Ascending aorta (tissue), 2 donors: ENCODE data around the gene PACS2. TPM values are rescaled to one million over a fixed set of nuclear protein-coding genes. Genes with fewer than 3 reads are reported as not detected.
A peak's percentile ranks its signal among the peaks of the same experiment; 100 is the strongest.

Experiments
- DNase-seq, 2 donors: peaks; one replicate each; pipeline ENCODE4 v3.0.0-alpha.2; 2019; ENCODE audit warnings: low spot score in 2 of 2
- H3K27ac ChIP-seq, 2 donors: fragments of 200-600 bp; sonication (generic); one replicate each; pipeline ENCODE4 v1.5.1; 2016 to 2017; ENCODE audit warnings: mild to moderate bottlenecking in 1 of 2
- H3K27me3 ChIP-seq: fragments of 200-600 bp; sonication (generic); one replicate; pipeline ENCODE4 v1.5.1; 2017
- H3K36me3 ChIP-seq, 2 donors: fragments of 200-600 bp; sonication (generic); one replicate each; pipeline ENCODE4 v1.5.1; 2016
- H3K4me1 ChIP-seq, 2 donors: fragments of 200-600 bp; sonication (generic); one replicate each; pipeline ENCODE4 v1.5.1; 2016 to 2017; ENCODE audit warnings: mild to moderate bottlenecking in 1 of 2
- H3K4me3 ChIP-seq, 2 donors: fragments of 200-600 bp; sonication (generic); one replicate each; pipeline ENCODE4 v1.5.1; 2016 to 2017; ENCODE audit warnings: mild to moderate bottlenecking in 1 of 2
- H3K9me3 ChIP-seq, 2 donors: fragments of 200-600 bp; sonication (generic); one replicate each; pipeline ENCODE4 v1.5.1; 2016
- intact Hi-C: fragments of 100-400 bp; cut with DNase I; formaldehyde crosslinking; loops from one replicate; pipeline ENCODE4 v1.15.1; 2023
- total RNA-seq: library from RNA; depleted of rRNA; stranded (reverse); fragments of >200 nt; gene quantifications from one replicate; pipeline ENCODE4 v1.1.0, GENCODE V29; 2016
- TF ChIP-seq, protein P1 (sequence below), 3 experiments: fragments of 200-600 bp in 2 of 3; fragments of 450-650 bp in 1 of 3; sonication (generic) in 2 of 3; IDR thresholded peaks; one replicate each; pipeline ENCODE4 v1.5.1; 2016 to 2019; ENCODE audit warnings: antibody characterized with exemption in 3 of 3, mild to moderate bottlenecking in 1 of 3, moderate library complexity in 1 of 3

PACS2 gene
- total RNA-seq, 1 donor from 2014 or later, result 153 TPM

DNA sequence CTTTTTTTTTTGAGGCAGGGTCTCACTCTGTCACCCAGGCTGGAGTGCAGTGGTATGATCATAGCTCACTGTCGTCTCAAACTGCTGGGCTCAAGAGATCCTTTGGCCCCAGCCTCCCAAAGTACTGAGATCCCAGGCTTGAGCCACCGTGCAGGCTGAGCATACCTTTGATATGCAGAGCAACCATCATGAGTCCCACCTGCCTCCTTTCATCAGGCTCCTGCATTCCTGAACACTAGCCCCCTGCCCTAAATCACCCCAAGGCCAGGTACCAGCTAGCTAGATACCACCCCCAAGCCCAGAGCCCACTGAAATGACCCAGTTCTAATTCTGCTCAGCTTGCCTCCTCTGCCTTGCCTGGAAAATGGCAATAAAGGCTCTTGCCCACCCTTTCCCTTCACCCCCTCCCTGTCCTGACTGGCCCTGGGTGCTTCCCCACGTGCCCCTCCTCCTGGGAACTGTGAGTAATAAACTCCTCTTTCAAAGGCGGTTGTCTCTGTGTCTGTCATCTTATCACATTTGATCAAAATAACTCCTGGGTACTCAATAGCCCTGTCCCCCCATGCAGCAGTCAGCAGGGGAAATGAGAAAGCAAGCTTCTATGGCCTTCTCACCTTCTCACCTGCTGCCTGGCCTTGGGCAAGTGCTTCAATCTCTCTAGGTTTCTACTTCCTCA lies 7.4 kb upstream of the PACS2 start:
- Histone ChIP-seq H3K4me3 (no peak overlapping the region), H3K9me3 (no peaks in the 10 kb centered on the region), H3K4me1 (no peaks in the 10 kb centered on the region), H3K27me3 (no peaks in the 10 kb centered on the region), H3K27ac (no peak overlapping the region), H3K36me3 (no peaks in the 10 kb centered on the region)
- intact Hi-C loops, result loop anchor here (10.0 kb wide), 1 partner anchor 1462 kb away; the partner anchor contains the start of gene PPP1R13B
- DNase-seq, result no peak
- TF ChIP-seq, protein P1, sequence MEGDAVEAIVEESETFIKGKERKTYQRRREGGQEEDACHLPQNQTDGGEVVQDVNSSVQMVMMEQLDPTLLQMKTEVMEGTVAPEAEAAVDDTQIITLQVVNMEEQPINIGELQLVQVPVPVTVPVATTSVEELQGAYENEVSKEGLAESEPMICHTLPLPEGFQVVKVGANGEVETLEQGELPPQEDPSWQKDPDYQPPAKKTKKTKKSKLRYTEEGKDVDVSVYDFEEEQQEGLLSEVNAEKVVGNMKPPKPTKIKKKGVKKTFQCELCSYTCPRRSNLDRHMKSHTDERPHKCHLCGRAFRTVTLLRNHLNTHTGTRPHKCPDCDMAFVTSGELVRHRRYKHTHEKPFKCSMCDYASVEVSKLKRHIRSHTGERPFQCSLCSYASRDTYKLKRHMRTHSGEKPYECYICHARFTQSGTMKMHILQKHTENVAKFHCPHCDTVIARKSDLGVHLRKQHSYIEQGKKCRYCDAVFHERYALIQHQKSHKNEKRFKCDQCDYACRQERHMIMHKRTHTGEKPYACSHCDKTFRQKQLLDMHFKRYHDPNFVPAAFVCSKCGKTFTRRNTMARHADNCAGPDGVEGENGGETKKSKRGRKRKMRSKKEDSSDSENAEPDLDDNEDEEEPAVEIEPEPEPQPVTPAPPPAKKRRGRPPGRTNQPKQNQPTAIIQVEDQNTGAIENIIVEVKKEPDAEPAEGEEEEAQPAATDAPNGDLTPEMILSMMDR (IDR thresholded peaks at IDR 0.05), result no peak

DNA sequence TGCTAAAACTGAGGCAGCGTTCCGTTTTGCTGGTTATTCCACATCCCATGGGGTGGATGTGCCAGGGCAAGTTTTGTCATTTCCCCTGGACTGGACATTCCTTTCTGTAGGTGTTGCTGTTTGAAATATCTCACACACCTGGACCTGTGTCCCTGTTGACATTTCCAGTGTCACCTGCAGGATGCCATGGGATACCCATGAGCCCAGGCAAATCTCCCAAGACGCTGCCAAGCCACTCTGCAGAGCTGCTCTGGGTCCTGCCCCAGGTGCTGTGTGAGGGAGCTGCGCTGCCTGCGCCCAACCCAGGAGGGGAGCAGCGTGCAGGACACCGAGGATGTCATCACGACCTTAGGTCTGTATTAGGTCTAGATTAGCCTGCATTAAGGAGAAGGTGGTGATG lies 5.2 kb upstream of the PACS2 start:
- H3K27ac ChIP-seq, result no peak overlapping the region
- no peak overlapping the region for H3K4me3 ChIP-seq
- no peaks in the 10 kb centered on the region for H3K36me3 ChIP-seq
- H3K4me1 ChIP-seq, result peaks cover 0 to 2% of the 10 kb centered on the region in 2 donors
- intact Hi-C loops, result loop anchor here (10.0 kb wide), 1 partner anchor 1465 kb away; the partner anchor contains the start of gene PPP1R13B
- no peaks in the 10 kb centered on the region for H3K9me3 ChIP-seq
- H3K27me3 ChIP-seq, result no peaks in the 10 kb centered on the region
- DNase-seq, result no peak
- TF ChIP-seq, protein P1 (IDR thresholded peaks at IDR 0.05), result no peak

DNA sequence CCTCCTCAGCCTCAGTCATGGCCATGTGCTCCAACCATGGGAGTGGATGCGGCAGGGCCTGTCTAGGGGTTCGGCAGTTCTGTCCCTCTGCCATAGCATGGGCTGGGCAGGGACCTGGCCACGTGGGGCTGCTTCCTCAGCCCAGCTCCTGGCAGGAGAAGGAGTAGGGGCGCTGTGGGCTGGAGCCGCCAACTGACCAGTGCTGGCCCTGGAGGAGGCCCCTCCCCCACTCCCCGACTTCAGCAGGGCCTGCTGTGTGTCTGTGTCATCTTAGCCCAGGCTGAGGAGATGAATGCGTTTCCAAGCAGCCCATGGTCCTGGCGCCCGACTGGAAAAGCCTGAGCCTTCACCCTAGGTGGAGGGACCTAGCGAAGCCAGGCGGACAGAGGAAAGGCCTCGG lies 2.7 kb upstream of the PACS2 start:
- H3K4me1 ChIP-seq, result peaks cover 4 to 11% of the 10 kb centered on the region in 2 donors
- no peaks in the 10 kb centered on the region for H3K36me3 ChIP-seq
- TF ChIP-seq, protein P1 (IDR thresholded peaks at IDR 0.05), result no peak
- H3K9me3 ChIP-seq, result no peaks in the 10 kb centered on the region
- H3K27ac ChIP-seq, result no peak overlapping the region
- H3K4me3 ChIP-seq, result no peak overlapping the region
- no peaks in the 10 kb centered on the region for H3K27me3 ChIP-seq
- intact Hi-C loops, result loop anchor here (5.0 to 10.0 kb wide), 2 partner anchors 67 to 85 kb away; partner anchors contain the start of genes BTBD6 and TEX22
- DNase-seq, result no peak

DNA sequence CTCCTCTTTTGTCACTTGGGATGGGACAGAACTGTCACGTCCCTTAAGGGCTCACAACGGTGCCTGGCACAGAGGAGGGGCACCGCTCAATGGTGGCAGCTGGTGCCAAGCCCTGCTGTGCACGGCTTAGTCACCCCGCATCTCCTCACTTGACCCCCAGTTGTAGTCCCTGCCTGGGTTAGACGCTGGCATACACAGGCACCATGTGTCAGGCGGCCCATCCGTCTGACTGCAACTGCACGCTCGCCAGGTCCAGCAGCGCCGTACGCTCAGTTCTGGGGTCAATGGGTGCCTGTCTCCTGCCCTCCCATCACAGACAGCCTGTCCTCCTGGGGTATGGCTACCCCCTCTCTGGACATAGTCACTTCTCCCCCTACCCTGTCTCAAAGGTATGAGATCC lies 1.6 kb upstream of the PACS2 start:
- Histone ChIP-seq H3K9me3 (no peaks in the 10 kb centered on the region), H3K4me1 (peaks cover 4 to 15% of the 10 kb centered on the region in 2 donors), H3K4me3 (no peak overlapping the region), H3K27me3 (no peaks in the 10 kb centered on the region), H3K27ac (peak overlapping the region; percentile 94 to 97), H3K36me3 (no peaks in the 10 kb centered on the region)
- intact Hi-C loops, result loop anchor here (5.0 to 10.0 kb wide), 2 partner anchors 68 to 84 kb away; partner anchors contain the start of genes BTBD6 and TEX22
- TF ChIP-seq, protein P1 (IDR thresholded peaks at IDR 0.05), result no peak
- DNase-seq, result no peak

DNA sequence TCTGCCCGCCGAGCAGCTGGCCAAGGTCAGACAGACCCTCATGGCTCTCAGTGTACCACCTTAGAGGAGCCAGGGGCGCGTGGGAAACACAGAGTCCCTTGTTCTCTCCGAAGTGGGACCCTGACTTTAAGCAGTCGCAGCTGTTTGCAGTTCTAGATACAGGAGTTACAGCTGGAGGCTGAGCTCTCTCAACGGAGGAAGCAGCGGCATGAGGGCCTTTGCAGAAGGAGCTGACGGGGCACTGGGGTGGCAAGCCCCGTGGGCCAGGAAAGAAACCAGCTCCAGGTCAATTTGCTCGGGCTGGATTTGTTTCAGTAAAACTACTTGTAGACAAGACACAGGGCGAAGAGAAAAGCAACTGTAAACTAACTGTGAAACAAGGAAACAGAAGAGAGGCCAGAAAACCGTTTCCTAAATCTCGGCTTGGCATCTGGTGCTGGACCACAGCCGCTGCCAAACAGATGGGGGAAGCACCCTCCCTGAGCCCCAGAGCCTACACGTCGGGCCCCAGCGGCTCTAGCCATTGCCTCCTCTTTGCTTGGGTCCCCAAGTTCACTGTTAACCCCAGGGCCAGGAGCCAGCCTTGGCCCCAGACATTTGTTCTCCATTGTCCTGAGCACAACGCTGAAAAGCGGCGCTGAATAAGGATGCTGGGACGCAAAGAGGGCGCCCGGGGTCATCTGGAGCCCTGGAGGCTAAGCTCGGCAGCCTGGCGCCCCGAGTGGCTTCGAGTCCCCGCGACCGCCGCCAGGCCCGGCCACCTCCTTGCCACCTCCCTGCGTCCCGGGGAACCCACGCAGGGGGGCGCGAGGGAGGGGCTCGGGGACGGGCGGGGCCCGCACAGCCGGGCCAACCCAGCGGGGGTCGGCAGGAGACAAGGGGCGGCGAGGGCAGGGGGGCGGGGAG lies 914 bp upstream of the PACS2 start:
- Histone ChIP-seq H3K9me3 (no peaks in the 10 kb centered on the region), H3K27ac (peak overlapping the region; percentile 94 to 97), H3K4me3 (peak overlapping the region; percentile 67 to 92), H3K27me3 (no peaks in the 10 kb centered on the region), H3K4me1 (peaks cover 4 to 15% of the 10 kb centered on the region in 2 donors), H3K36me3 (no peaks in the 10 kb centered on the region)
- intact Hi-C loops, result loop anchor here (1.0 to 10.0 kb wide), 4 partner anchors 12 to 220 kb away; partner anchors contain the start of genes BRF1, BTBD6 and TEX22
- TF ChIP-seq, protein P1 (IDR thresholded peaks at IDR 0.05), result no peak
- peak in 1 of 2 donors; percentile 75 for DNase-seq
